Loucy (cell line): ENCODE data around the gene DLGAP1.

Experiments used
- EZH2phosphoT487 ChIP-seq: fragments of 200-600 bp; IDR thresholded peaks from 2 replicates; pipeline ENCODE4 v1.6.1; 2018; ENCODE audit warnings: antibody characterized with exemption, mild to moderate bottlenecking, moderate library complexity, borderline replicate concordance
- TF ChIP-seq, protein P1 (sequence below): fragments of 200-600 bp; sonication (generic); conservative IDR thresholded peaks from 2 replicates; pipeline ENCODE4 v1.5.1; 2014; ENCODE audit warnings: mild to moderate bottlenecking, antibody characterized with exemption, low read length

DNA sequence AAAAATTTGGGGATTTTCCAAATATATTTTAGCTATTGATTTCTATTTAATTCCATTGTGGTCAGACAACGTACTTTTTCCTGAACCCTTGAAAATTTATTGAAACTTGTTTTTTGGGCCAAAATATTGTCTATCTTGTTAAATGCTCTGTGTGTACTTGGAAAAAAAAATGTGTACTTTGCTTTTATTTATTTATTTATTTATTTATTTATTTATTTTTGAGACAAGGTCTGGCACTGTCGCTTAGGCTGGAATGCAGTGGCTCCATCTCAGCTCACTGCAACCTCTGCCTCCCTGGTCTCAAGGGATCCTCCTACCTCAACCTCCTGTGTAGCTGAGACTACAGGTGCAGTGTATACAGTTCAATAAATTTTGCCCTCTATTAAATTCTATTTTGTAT is 910.6 kb downstream of the DLGAP1 start:
- TF ChIP-seq, protein P1, sequence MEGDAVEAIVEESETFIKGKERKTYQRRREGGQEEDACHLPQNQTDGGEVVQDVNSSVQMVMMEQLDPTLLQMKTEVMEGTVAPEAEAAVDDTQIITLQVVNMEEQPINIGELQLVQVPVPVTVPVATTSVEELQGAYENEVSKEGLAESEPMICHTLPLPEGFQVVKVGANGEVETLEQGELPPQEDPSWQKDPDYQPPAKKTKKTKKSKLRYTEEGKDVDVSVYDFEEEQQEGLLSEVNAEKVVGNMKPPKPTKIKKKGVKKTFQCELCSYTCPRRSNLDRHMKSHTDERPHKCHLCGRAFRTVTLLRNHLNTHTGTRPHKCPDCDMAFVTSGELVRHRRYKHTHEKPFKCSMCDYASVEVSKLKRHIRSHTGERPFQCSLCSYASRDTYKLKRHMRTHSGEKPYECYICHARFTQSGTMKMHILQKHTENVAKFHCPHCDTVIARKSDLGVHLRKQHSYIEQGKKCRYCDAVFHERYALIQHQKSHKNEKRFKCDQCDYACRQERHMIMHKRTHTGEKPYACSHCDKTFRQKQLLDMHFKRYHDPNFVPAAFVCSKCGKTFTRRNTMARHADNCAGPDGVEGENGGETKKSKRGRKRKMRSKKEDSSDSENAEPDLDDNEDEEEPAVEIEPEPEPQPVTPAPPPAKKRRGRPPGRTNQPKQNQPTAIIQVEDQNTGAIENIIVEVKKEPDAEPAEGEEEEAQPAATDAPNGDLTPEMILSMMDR: no peak
- TF ChIP-seq EZH2phosphoT487: no peak
